Smooth muscle cell (in vitro differentiated cells): ENCODE results near the gene DGKZ. TPM values are rescaled to one million over a fixed set of nuclear protein-coding genes. Genes with fewer than 3 reads are reported as not detected.

Experiments used
- DNase-seq: peaks from one replicate; lab custom pipeline; 2025; ENCODE audit not compliant: unreplicated experiment; lab: John Stamatoyannopoulos, UW
- H2AFZ ChIP-seq: fragments of 200-600 bp; sonication (generic); 2 replicates; pipeline ENCODE4 v1.6.0; 2016; ENCODE audit warnings: antibody characterized with exemption, low read depth, mild to moderate bottlenecking
- H3F3A ChIP-seq: fragments of 200-600 bp; sonication (generic); 2 replicates; pipeline ENCODE4 v1.6.0; 2017; ENCODE audit warnings: antibody characterized with exemption, low read depth
- H3K27ac ChIP-seq: fragments of 200-600 bp; sonication (generic); 2 replicates; pipeline ENCODE4 v1.5.1; 2016; ENCODE audit warnings: low read depth, mild to moderate bottlenecking
- H3K27me3 ChIP-seq: fragments of 200-600 bp; sonication (generic); 2 replicates; pipeline ENCODE4 v1.6.1; 2016; ENCODE audit warnings: low read depth, mild to moderate bottlenecking
- H3K36me3 ChIP-seq: fragments of 200-600 bp; sonication (generic); 2 replicates; pipeline ENCODE4 v1.5.1; 2016; ENCODE audit warnings: low read depth
- H3K4me1 ChIP-seq: fragments of 200-600 bp; sonication (generic); 2 replicates; pipeline ENCODE4 v1.5.1; 2016; ENCODE audit warnings: low read depth
- H3K4me2 ChIP-seq: fragments of 200-600 bp; sonication (generic); 2 replicates; pipeline ENCODE4 v1.6.0; 2016; ENCODE audit warnings: mild to moderate bottlenecking
- H3K4me3 ChIP-seq: fragments of 200-600 bp; sonication (generic); 2 replicates; pipeline ENCODE4 v1.5.1; 2016; ENCODE audit warnings: mild to moderate bottlenecking
- H3K79me2 ChIP-seq: fragments of 200-600 bp; sonication (generic); 2 replicates; pipeline ENCODE4 v1.6.0; 2016; ENCODE audit warnings: low read depth, mild to moderate bottlenecking
- H3K9ac ChIP-seq: fragments of 200-600 bp; sonication (generic); 2 replicates; pipeline ENCODE4 v1.6.0; 2016; ENCODE audit warnings: low read depth
- H3K9me3 ChIP-seq: fragments of 200-600 bp; sonication (generic); replicated peaks from 2 replicates; pipeline ENCODE4 v1.5.1; 2016; ENCODE audit warnings: low read depth
- H4K20me1 ChIP-seq: fragments of 200-600 bp; sonication (generic); 2 replicates; pipeline ENCODE4 v1.6.0; 2016; ENCODE audit warnings: low read depth
- CTCF ChIP-seq: fragments of 200-600 bp; sonication (generic); IDR thresholded peaks from 2 replicates; pipeline ENCODE4 v1.5.1; 2017; ENCODE audit warnings: borderline replicate concordance, mild to moderate bottlenecking, antibody characterized with exemption; ENCODE audit not compliant: insufficient read depth, poor library complexity, severe bottlenecking
- WGBS: methylation state at CpG from one replicate; pipeline ENCODE4 v1.1.7; 2016; ENCODE audit warnings: low lambda C conversion rate; 5-methylcytosine and 5-hydroxymethylcytosine counted together
- polyA plus RNA-seq: library from polyadenylated mRNA; unstranded; fragments of >200 nt; fragmentation: Nextera tagmentation; extraction: Ambion mirVana; gene quantifications from 2 replicates; pipeline ENCODE4 v1.2.1, GENCODE V29; 2016
- total RNA-seq: library from RNA; depleted of rRNA; stranded (reverse); fragments of >200 nt; gene quantifications from 2 replicates; pipeline ENCODE4 v1.2.3, GENCODE V29; 2014

The DGKZ gene
- total and polyA plus RNA-seq, 2 experiments from 2014 or later: 30.7 to 42.1 TPM

- Histone ChIP-seq H4K20me1 (no peaks in the 10 kb centered on the region), H2AFZ (no peak overlapping the region), H3K27me3 (peaks cover 4% of the 10 kb centered on the region), H3K36me3 (no peaks in the 10 kb centered on the region), H3K4me3 (no peak overlapping the region), H3K79me2 (no peaks in the 10 kb centered on the region), H3K4me1 (peaks cover 31% of the 10 kb centered on the region), H3K4me2 (peak overlapping the region; percentile 51), H3F3A (peaks cover 3% of the 10 kb centered on the region), H3K9me3 (no peaks in the 10 kb centered on the region), H3K9ac (no peak overlapping the region), H3K27ac (no peak overlapping the region)
- WGBS: 64% methylated on average over 12 of the region's 12 CpGs
- TF ChIP-seq CTCF: no peak
- no peak for DNase-seq
Measured at GRCh38 chr11:46336563-46337180, 10.6 kb upstream of the DGKZ start.

GRCh38 chr11:46337626-46338345, 9.5 kb upstream of the DGKZ start:
- H3K9me3 ChIP-seq: no peaks in the 10 kb centered on the region
- H2AFZ ChIP-seq: no peak overlapping the region
- H3K27me3 ChIP-seq: no peaks in the 10 kb centered on the region
- H4K20me1 ChIP-seq: no peaks in the 10 kb centered on the region
- H3F3A ChIP-seq: peaks cover 5% of the 10 kb centered on the region
- no peak overlapping the region for H3K9ac ChIP-seq
- no peak for TF ChIP-seq CTCF
- WGBS: 88% methylated on average over 13 of the region's 13 CpGs
- no peak for DNase-seq
- no peaks in the 10 kb centered on the region for H3K79me2 ChIP-seq
- no peaks in the 10 kb centered on the region for H3K36me3 ChIP-seq
- H3K27ac ChIP-seq: no peak overlapping the region
- no peak overlapping the region for H3K4me2 ChIP-seq
- H3K4me1 ChIP-seq: peaks cover 24% of the 10 kb centered on the region
- no peak overlapping the region for H3K4me3 ChIP-seq

- Histone ChIP-seq H3K27me3 (no peaks in the 10 kb centered on the region), H3K27ac (no peak overlapping the region), H4K20me1 (no peaks in the 10 kb centered on the region), H3K9ac (no peak overlapping the region), H3K4me2 (peak overlapping the region; percentile 81), H3F3A (peaks cover 5% of the 10 kb centered on the region), H3K79me2 (no peaks in the 10 kb centered on the region), H3K4me3 (peak overlapping the region; percentile 27), H3K4me1 (peaks cover 22% of the 10 kb centered on the region), H2AFZ (peak overlapping the region; percentile 44), H3K36me3 (no peaks in the 10 kb centered on the region), H3K9me3 (no peaks in the 10 kb centered on the region)
- no peak for TF ChIP-seq CTCF
- DNase-seq: no peak
- WGBS: 24% methylated on average over 9 of the region's 9 CpGs
Measured at GRCh38 chr11:46338636-46338987, 8.7 kb upstream of the DGKZ start.
